Measurements from ENCODE around the gene UGT1A3.

DNA sequence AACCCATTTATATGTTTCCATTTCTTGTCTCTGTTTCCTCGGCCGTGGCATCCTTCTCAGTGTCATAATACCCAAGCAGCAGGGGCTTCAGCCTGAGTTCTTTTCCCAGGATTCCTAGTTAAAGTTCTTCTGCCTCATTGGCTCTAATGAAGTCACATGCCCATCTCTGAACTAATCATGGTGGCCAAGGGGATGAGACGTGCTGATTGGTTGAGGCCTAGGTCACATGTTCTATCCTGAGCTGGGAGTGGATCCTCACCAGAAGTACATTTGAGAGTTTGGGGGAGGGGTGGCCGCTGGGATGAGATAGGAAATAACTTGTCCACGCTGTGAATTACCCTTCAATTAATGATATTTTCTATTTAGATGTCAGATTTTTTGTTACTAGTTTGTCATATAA is 19.9 kb upstream of the UGT1A3 start:
- TF ChIP-seq FOXK2 (IDR thresholded peaks at IDR 0.05) (no peak), BHLHE40 (IDR thresholded peaks at IDR 0.05; ENCODE audit: borderline replicate concordance) (no peak), L3MBTL2 (conservative IDR thresholded peaks at IDR 0.05) (no peak), SP1 (IDR thresholded peaks at IDR 0.05) (no peak), ARNT (IDR thresholded peaks at IDR 0.05) (no peak), ZNF384 (IDR thresholded peaks at IDR 0.05) (no peak), PKNOX1 (IDR thresholded peaks at IDR 0.05) (no peak), SUZ12 (IDR thresholded peaks at IDR 0.05) (no peak), TARDBP (IDR thresholded peaks at IDR 0.05) (no peak), NFRKB (IDR thresholded peaks at IDR 0.05) (no peak)

Measured in HEK293T (cell line).